ENCODE results near the gene LMO7. TPM values are rescaled to one million over a fixed set of nuclear protein-coding genes. Genes with fewer than 3 reads are reported as not detected.

LMO7 gene
- total and polyA plus RNA-seq, 3 donors from 2014 or later, result 39.1 to 132 (median 111) TPM

DNA sequence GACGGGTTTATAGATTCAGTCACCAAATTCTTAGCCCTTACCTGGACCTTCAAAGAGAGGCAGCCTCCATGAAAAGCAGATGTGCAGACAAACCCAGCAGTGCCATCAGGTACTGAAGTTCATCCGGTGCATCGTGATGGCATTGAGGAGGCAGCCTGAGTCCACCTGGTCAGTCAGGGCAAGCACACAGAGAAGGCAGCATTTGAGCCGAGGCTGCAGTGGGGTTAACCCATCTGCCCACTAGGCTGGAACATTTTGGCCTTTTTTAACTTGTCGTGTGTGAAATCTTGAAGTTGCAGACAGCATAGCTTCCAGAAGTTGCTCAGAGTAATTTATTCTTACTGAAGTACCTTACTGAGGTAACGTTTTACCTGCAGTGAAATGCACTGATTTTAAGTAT is 4.9 kb downstream of the LMO7 start:
- Histone ChIP-seq H3K9me3 (no peaks in the 10 kb centered on the region), H3K4me3 (no peak overlapping the region), H3K4me1 (no peaks in the 10 kb centered on the region), H3K27ac (no peak overlapping the region), H3K36me3 (ENCODE audit: low read depth, missing control alignments) (no peaks in the 10 kb centered on the region), H3K27me3 (no peaks in the 10 kb centered on the region)
- no peak for DNase-seq
- TF ChIP-seq POLR2A (IDR thresholded peaks at IDR 0.05), result no peak
- TF ChIP-seq, protein P1, sequence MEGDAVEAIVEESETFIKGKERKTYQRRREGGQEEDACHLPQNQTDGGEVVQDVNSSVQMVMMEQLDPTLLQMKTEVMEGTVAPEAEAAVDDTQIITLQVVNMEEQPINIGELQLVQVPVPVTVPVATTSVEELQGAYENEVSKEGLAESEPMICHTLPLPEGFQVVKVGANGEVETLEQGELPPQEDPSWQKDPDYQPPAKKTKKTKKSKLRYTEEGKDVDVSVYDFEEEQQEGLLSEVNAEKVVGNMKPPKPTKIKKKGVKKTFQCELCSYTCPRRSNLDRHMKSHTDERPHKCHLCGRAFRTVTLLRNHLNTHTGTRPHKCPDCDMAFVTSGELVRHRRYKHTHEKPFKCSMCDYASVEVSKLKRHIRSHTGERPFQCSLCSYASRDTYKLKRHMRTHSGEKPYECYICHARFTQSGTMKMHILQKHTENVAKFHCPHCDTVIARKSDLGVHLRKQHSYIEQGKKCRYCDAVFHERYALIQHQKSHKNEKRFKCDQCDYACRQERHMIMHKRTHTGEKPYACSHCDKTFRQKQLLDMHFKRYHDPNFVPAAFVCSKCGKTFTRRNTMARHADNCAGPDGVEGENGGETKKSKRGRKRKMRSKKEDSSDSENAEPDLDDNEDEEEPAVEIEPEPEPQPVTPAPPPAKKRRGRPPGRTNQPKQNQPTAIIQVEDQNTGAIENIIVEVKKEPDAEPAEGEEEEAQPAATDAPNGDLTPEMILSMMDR (IDR thresholded peaks at IDR 0.05), result no peak
- intact Hi-C loops (cut with DNase I; ENCODE audit: low total_unique reads), result no loop called here
- WGBS, 2 donors, result 89 to 91% methylated on average over 6 of the region's 6 CpGs

DNA sequence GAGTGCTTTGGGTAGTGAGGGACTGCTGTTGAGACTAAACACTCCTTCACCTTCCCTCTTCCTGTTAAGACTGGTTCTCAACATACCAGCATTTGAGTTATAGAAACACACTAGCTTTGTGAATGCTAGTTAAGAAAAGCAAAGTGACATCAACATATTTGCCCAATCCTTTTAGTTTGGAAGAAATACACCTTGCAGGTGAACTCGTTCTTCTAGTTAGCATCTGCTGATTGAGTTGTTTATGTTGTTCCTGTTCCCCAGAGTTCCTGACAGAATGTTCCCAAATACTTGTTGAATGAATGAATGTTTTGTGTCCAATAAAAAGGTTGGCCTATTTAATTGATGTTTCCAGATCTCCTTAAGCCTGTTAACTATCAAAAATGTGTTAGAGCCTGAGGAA is 7.1 kb downstream of the LMO7 start:
- 80 to 95% methylated on average over 1 of the region's 1 CpG for WGBS, 2 donors
- DNase-seq, result no peak
- TF ChIP-seq, protein P1 (IDR thresholded peaks at IDR 0.05), result no peak
- no peak for TF ChIP-seq POLR2A (IDR thresholded peaks at IDR 0.05)
- intact Hi-C loops (cut with DNase I; ENCODE audit: low total_unique reads), result no loop called here
- no peaks in the 10 kb centered on the region for H3K27me3 ChIP-seq
- H3K4me3 ChIP-seq, result no peak overlapping the region
- no peaks in the 10 kb centered on the region for H3K9me3 ChIP-seq
- no peak overlapping the region for H3K27ac ChIP-seq
- H3K4me1 ChIP-seq, result no peaks in the 10 kb centered on the region
- no peaks in the 10 kb centered on the region for H3K36me3 ChIP-seq (ENCODE audit: low read depth, missing control alignments)

GRCh38 chr13:75643693-75644092 is 7.6 kb downstream of the LMO7 start:
- intact Hi-C loops (cut with DNase I; ENCODE audit: low total_unique reads), result no loop called here
- H3K4me1 ChIP-seq, result no peaks in the 10 kb centered on the region
- H3K27ac ChIP-seq, result no peak overlapping the region
- no peak for DNase-seq
- TF ChIP-seq, protein P1 (IDR thresholded peaks at IDR 0.05), result no peak
- TF ChIP-seq POLR2A (IDR thresholded peaks at IDR 0.05), result no peak
- H3K36me3 ChIP-seq (ENCODE audit: low read depth, missing control alignments), result no peaks in the 10 kb centered on the region
- H3K4me3 ChIP-seq, result no peak overlapping the region
- no peaks in the 10 kb centered on the region for H3K27me3 ChIP-seq
- no peaks in the 10 kb centered on the region for H3K9me3 ChIP-seq

- DNase-seq, result no peak
- H3K4me3 ChIP-seq, result no peak overlapping the region
- no peak for TF ChIP-seq POLR2A (IDR thresholded peaks at IDR 0.05)
- TF ChIP-seq, protein P1 (IDR thresholded peaks at IDR 0.05), result no peak
- intact Hi-C loops (cut with DNase I; ENCODE audit: low total_unique reads), result no loop called here
- H3K27ac ChIP-seq, result no peak overlapping the region
- H3K36me3 ChIP-seq (ENCODE audit: low read depth, missing control alignments), result no peaks in the 10 kb centered on the region
- H3K9me3 ChIP-seq, result no peaks in the 10 kb centered on the region
- H3K4me1 ChIP-seq, result no peaks in the 10 kb centered on the region
- 91 to 92% methylated on average over 3 of the region's 3 CpGs for WGBS, 2 donors
- H3K27me3 ChIP-seq, result no peaks in the 10 kb centered on the region
These were observed 9.0 kb downstream of the LMO7 start for GRCh38 chr13:75645141-75645540.

DNA sequence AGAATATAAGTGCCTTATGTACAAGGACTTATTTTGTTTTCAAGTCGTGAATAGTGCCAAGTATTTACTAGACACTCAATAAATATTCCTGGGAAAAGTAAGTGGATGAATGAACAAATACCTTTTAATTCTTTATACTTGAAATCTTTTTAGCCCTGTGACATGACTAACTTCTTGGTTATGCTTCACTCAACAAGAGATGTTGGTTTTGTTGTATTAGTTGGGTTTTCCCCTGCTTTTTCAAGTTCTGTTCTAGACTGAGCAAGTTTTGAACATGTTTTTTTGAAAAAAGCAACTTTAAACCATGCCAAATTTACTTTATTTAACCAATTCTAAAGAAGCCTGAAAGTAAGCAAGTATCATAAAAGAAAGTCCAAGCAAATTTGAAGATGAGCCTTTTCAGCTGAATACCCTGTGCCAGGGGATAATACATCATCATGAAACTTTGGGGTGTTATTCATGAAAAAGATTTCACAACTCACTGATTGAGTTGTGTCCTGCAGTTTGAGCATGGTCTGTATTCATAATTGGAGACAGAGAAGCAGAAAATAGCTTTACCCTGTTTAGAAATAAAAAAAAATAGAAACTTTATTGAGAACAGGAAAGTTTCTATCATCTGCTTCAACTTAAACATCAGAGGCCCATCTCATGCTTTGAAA is 11.1 kb downstream of the LMO7 start:
- Histone ChIP-seq H3K36me3 (ENCODE audit: low read depth, missing control alignments) (no peaks in the 10 kb centered on the region), H3K9me3 (no peaks in the 10 kb centered on the region), H3K4me3 (no peak overlapping the region), H3K27ac (no peak overlapping the region), H3K27me3 (no peaks in the 10 kb centered on the region), H3K4me1 (no peaks in the 10 kb centered on the region)
- DNase-seq, result no peak
- TF ChIP-seq, protein P1 (IDR thresholded peaks at IDR 0.05), result no peak
- no peak for TF ChIP-seq POLR2A (IDR thresholded peaks at IDR 0.05)
- 86 to 89% methylated on average over 1 of the region's 1 CpG for WGBS, 2 donors
- intact Hi-C loops (cut with DNase I; ENCODE audit: low total_unique reads), result no loop called here

Data from testis (tissue), 3 donors.